Measurements from ENCODE around the gene MCM3. TPM values are rescaled to one million over a fixed set of nuclear protein-coding genes. Genes with fewer than 3 reads are reported as not detected.

MCM3 gene
- total RNA-seq, 4 donors from 2014 or later = 9.1 to 12.9 (median 9.8) TPM

DNA sequence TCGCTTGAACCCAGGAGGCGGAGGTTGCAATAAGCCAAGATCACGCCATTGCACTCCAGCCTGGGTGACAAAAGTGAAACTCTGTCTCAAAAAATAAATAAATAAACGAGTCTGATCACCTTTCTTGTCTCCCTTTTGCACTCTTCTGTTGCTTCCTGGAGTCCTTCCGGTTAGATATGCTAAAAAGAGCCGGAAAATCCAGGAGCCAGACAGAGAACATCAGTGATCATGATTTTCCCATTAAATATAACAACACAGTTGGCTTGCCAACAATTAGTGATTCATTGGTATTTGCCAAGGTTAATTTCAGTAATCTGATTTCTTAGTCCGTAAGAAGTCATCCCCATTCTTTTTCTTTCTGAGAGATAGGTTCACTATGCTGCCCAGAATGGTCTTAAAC, 3.7 kb upstream of the MCM3 start:
- intact Hi-C loops (cut with DNase I; ENCODE audit: low total_unique reads) = loop anchor here (5.0 to 10.0 kb wide), 4 partner anchors 74 to 707 kb away; partner anchors contain the start of genes EFHC1, GSTA4 and PAQR8
- Histone ChIP-seq H3K4me3 (no peak overlapping the region), H3K27me3 (no peaks in the 10 kb centered on the region), H3K36me3 (no peaks in the 10 kb centered on the region), H3K4me1 (peaks cover 15 to 17% of the 10 kb centered on the region in 2 donors), H3K9me3 (no peaks in the 10 kb centered on the region), H3K27ac (no peak overlapping the region)
- in situ Hi-C loops (cut with MboI; ENCODE audit: low sequenced_read_pairs in 4 of 4) = loop anchor here in 3 of 4 donors (10.0 to 25.0 kb wide), 3 partner anchors 127 to 374 kb away; partner anchors contain the start of genes TMEM14A (in 3 of the 3) and TRAM2 (in 1 of the 3)
- DNase-seq = no peak
- ATAC-seq = no peak
- TF ChIP-seq, protein P1, sequence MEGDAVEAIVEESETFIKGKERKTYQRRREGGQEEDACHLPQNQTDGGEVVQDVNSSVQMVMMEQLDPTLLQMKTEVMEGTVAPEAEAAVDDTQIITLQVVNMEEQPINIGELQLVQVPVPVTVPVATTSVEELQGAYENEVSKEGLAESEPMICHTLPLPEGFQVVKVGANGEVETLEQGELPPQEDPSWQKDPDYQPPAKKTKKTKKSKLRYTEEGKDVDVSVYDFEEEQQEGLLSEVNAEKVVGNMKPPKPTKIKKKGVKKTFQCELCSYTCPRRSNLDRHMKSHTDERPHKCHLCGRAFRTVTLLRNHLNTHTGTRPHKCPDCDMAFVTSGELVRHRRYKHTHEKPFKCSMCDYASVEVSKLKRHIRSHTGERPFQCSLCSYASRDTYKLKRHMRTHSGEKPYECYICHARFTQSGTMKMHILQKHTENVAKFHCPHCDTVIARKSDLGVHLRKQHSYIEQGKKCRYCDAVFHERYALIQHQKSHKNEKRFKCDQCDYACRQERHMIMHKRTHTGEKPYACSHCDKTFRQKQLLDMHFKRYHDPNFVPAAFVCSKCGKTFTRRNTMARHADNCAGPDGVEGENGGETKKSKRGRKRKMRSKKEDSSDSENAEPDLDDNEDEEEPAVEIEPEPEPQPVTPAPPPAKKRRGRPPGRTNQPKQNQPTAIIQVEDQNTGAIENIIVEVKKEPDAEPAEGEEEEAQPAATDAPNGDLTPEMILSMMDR (IDR thresholded peaks at IDR 0.05 in 4 of 5, conservative IDR thresholded peaks at IDR 0.05 in 1 of 5) = no peak
- TF ChIP-seq POLR2A (IDR thresholded peaks at IDR 0.05) = no peak

DNA sequence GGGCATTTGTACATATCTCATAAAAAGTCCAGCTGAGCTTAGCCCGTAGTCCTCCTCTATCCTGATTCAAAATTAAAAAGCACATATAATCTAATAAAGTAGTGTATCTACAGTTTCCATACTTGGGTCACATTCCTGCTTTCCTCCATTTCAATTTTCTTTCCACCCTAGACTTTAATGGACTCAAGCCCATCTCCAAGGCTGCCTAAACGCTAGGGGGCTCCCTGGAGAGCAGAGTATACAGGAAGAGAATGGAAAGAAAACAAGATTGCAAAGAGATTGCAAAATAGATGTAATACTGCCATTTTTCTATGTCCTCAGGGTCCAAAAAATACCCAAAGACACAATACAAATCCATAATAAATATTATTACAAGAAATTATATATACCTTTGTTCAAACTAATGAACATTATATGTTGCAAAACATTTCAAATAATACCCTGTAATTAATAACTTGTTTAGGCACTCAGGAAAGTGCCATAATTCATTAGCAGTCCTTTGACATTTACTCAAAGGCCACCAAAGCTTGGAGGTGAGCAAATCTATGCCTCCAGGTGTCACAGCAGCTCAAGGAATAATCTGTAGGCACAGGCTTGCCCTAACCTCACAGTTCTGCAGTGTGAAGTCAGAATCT, 2.4 kb upstream of the MCM3 start:
- no peak for TF ChIP-seq POLR2A (IDR thresholded peaks at IDR 0.05)
- TF ChIP-seq, protein P1 (IDR thresholded peaks at IDR 0.05 in 4 of 5, conservative IDR thresholded peaks at IDR 0.05 in 1 of 5) = peak in 3 of 5 experiments; percentile 18 to 54 (median 28)
- peak in 1 of 2 donors; percentile 36 for DNase-seq
- in situ Hi-C loops (cut with MboI; ENCODE audit: low sequenced_read_pairs in 4 of 4) = loop anchor here in 3 of 4 donors (10.0 to 25.0 kb wide), 3 partner anchors 128 to 375 kb away; partner anchors contain the start of genes TMEM14A (in 3 of the 3) and TRAM2 (in 1 of the 3)
- H3K4me1 ChIP-seq = peaks cover 15 to 18% of the 10 kb centered on the region in 2 donors
- intact Hi-C loops (cut with DNase I; ENCODE audit: low total_unique reads) = loop anchor here (5.0 to 10.0 kb wide), 4 partner anchors 75 to 708 kb away; partner anchors contain the start of genes EFHC1, GSTA4 and PAQR8
- no peaks in the 10 kb centered on the region for H3K27me3 ChIP-seq
- no peak overlapping the region for H3K4me3 ChIP-seq
- H3K9me3 ChIP-seq = no peaks in the 10 kb centered on the region
- peaks cover 0 to 6% of the 10 kb centered on the region in 2 donors for H3K36me3 ChIP-seq
- ATAC-seq = no peak
- H3K27ac ChIP-seq = no peak overlapping the region

DNA sequence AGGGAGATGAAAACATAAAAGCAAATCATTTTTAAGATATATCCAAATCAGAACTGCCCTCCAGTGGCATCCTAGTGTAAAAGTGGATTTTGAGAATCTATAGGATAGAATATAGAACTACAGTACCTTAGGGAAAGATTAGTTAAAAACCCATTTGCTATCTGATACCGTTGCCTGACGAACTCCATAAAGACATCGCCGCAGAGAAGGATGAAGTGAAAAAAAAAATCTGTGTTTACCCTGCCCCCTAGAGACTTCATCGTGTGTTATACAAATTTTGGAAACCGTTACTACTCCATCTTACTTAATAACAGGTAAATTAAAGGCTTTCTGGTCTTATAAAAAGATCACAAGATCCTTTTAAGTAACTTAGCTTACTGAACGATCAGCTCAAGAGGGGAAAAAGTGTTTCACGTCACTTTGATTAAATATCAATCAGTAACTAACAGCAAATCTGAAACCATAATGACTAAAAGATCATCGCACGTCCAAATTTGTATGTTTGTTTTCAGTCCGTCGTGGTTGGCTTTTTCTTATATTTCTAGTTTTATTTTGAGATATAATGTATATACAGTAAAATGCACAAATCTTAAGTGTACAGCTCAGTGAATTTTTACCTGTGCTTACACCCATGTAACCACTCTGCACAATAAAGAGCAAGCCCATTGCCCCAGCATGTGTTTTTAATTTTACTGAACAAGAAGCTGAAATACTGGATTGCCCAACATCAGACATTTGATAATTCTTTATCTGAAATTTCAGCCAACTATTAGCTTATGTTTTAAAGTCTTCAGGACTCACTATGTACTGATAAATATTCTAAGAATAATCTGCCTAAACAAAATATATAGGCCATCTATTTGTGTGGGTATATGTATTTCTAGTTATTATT, 881 bp upstream of the MCM3 start:
- in situ Hi-C loops (cut with MboI; ENCODE audit: low sequenced_read_pairs in 4 of 4) (loop anchor here in 3 of 4 donors (10.0 to 25.0 kb wide), 3 partner anchors 129 to 377 kb away; partner anchors contain the start of genes TMEM14A (in 3 of the 3) and TRAM2 (in 1 of the 3)), intact Hi-C loops (cut with DNase I; ENCODE audit: low total_unique reads) (loop anchor here (5.0 to 10.0 kb wide), 4 partner anchors 77 to 709 kb away; partner anchors contain the start of genes EFHC1, GSTA4 and PAQR8)
- no peak for DNase-seq
- Histone ChIP-seq H3K4me1 (peaks cover 15 to 18% of the 10 kb centered on the region in 2 donors), H3K27me3 (no peaks in the 10 kb centered on the region), H3K27ac (peak overlapping the region; percentile 36 to 68 (median 44)), H3K9me3 (no peaks in the 10 kb centered on the region), H3K36me3 (peaks cover 0 to 21% of the 10 kb centered on the region in 2 donors), H3K4me3 (peak overlapping the region; percentile 66 to 87 (median 76))
- ATAC-seq = no peak
- TF ChIP-seq, protein P1 (IDR thresholded peaks at IDR 0.05 in 4 of 5, conservative IDR thresholded peaks at IDR 0.05 in 1 of 5) = peak in 1 of 5 experiments; percentile 10
- no peak for TF ChIP-seq POLR2A (IDR thresholded peaks at IDR 0.05)

DNA sequence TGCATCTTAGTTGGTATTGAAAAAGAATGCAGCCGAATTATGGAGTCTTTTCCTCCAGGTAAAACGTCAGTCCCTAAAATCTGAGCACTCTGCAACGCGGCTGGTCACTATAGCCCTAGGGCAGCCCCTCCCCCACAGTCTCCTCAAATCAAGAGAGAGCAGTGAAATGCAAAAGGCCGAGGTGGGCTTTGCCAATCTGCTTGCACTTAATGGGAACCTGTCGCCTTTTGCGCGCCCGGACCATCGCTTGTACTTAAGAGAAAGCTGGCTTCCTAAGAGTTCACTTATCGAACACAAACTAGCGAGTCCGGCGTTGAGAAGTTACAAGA, 447 bp downstream of the MCM3 start:
- in situ Hi-C loops (cut with MboI; ENCODE audit: low sequenced_read_pairs in 4 of 4) = loop anchor here in 3 of 4 donors (10.0 to 25.0 kb wide), 3 partner anchors 131 to 378 kb away; partner anchors contain the start of genes TMEM14A (in 3 of the 3) and TRAM2 (in 1 of the 3)
- TF ChIP-seq POLR2A (IDR thresholded peaks at IDR 0.05) = no peak
- TF ChIP-seq, protein P1 (IDR thresholded peaks at IDR 0.05 in 4 of 5, conservative IDR thresholded peaks at IDR 0.05 in 1 of 5) = no peak
- peaks cover 0 to 34% of the 10 kb centered on the region in 2 donors for H3K36me3 ChIP-seq
- H3K4me3 ChIP-seq = peak overlapping the region; percentile 75 to 91 (median 82)
- no peaks in the 10 kb centered on the region for H3K27me3 ChIP-seq
- ATAC-seq (no peak), DNase-seq (no peak)
- H3K9me3 ChIP-seq = no peaks in the 10 kb centered on the region
- intact Hi-C loops (cut with DNase I; ENCODE audit: low total_unique reads) = loop anchor here (1.0 to 10.0 kb wide), 4 partner anchors 141 to 711 kb away; partner anchors contain the start of genes EFHC1, GSTA4 and TRAM2
- H3K27ac ChIP-seq = peak overlapping the region; percentile 55 to 76 (median 70)
- peaks cover 15 to 18% of the 10 kb centered on the region in 2 donors for H3K4me1 ChIP-seq
